H9 (cell line): Measurements from ENCODE around the gene RSAD1. TPM values are rescaled to one million over a fixed set of nuclear protein-coding genes. Genes with fewer than 3 reads are reported as not detected.

Experiments
- DNase-seq: peaks from one replicate; pipeline ENCODE4 v3.0.0-alpha.2; 2017
- H2AFZ ChIP-seq: one replicate; pipeline ENCODE4 v1.6.1; 2013; ENCODE audit warnings: mild to moderate bottlenecking, low read length, control low read depth, moderate library complexity
- H2AK5ac ChIP-seq: 2 replicates; pipeline ENCODE4 v1.6.1; 2013; ENCODE audit warnings: low read length, control low read depth, mixed read lengths; ENCODE audit not compliant: insufficient read length
- H2BK120ac ChIP-seq: one replicate; pipeline ENCODE4 v1.6.1; 2013; ENCODE audit warnings: low read depth, mild to moderate bottlenecking, low read length, control low read depth, inconsistent platforms; ENCODE audit not compliant: poor library complexity, severe bottlenecking
- H2BK12ac ChIP-seq: 2 replicates; pipeline ENCODE4 v1.6.1; 2013; ENCODE audit warnings: low read length, control low read depth, mixed read lengths, low read depth; ENCODE audit not compliant: insufficient read length
- H2BK15ac ChIP-seq: 2 replicates; pipeline ENCODE4 v1.6.1; 2013; ENCODE audit warnings: low read depth, low read length, control low read depth
- H2BK20ac ChIP-seq: one replicate; pipeline ENCODE4 v1.6.1; 2013; ENCODE audit warnings: low read depth, mild to moderate bottlenecking, low read length, control low read depth, inconsistent platforms; ENCODE audit not compliant: poor library complexity, severe bottlenecking
- H2BK5ac ChIP-seq: 2 replicates; pipeline ENCODE4 v1.6.1; 2013; ENCODE audit warnings: low read length, control low read depth, mixed read lengths; ENCODE audit not compliant: insufficient read length
- H3K14ac ChIP-seq: 2 replicates; pipeline ENCODE4 v1.6.1; 2013; ENCODE audit warnings: low read length, control low read depth; ENCODE audit not compliant: insufficient read depth
- H3K18ac ChIP-seq: 2 replicates; pipeline ENCODE4 v1.6.1; 2013; ENCODE audit warnings: low read depth, mild to moderate bottlenecking, mixed read lengths, low read length, control low read depth; ENCODE audit not compliant: insufficient read length
- H3K23ac ChIP-seq: 2 replicates; pipeline ENCODE4 v1.6.1; 2013; ENCODE audit warnings: low read length, control low read depth, mixed read lengths, low read depth; ENCODE audit not compliant: insufficient read length
- H3K23me2 ChIP-seq: 2 replicates; pipeline ENCODE4 v1.6.1; 2013; ENCODE audit warnings: low read depth, mild to moderate bottlenecking, mixed read lengths, low read length, control low read depth; ENCODE audit not compliant: insufficient read length, poor library complexity, severe bottlenecking
- H3K27ac ChIP-seq: 2 replicates; pipeline ENCODE4 v1.5.1; 2013; ENCODE audit warnings: low read length, control low read depth, mixed read lengths, low read depth; ENCODE audit not compliant: insufficient read length
- H3K27me3 ChIP-seq: 2 replicates; pipeline ENCODE4 v1.6.1; 2013; ENCODE audit warnings: low read length, control low read depth, inconsistent platforms; ENCODE audit not compliant: insufficient read depth
- H3K4ac ChIP-seq: 2 replicates; pipeline ENCODE4 v1.6.1; 2013; ENCODE audit warnings: low read depth, mild to moderate bottlenecking, control low read depth, inconsistent platforms, low read length, moderate library complexity
- H3K4me1 ChIP-seq: 2 replicates; pipeline ENCODE4 v1.6.1; 2013; ENCODE audit warnings: low read length, control low read depth, inconsistent platforms; ENCODE audit not compliant: insufficient read depth
- H3K4me2 ChIP-seq: 2 replicates; pipeline ENCODE4 v1.6.1; 2013; ENCODE audit warnings: low read length, control low read depth, mixed read lengths; ENCODE audit not compliant: insufficient read length, insufficient read depth
- H3K56ac ChIP-seq: 2 replicates; pipeline ENCODE4 v1.6.1; 2013; ENCODE audit warnings: low read depth, mild to moderate bottlenecking, mixed read lengths, low read length, control low read depth; ENCODE audit not compliant: insufficient read length
- H3K79me1 ChIP-seq: 2 replicates; pipeline ENCODE4 v1.6.1; 2013; ENCODE audit warnings: low read depth, mild to moderate bottlenecking, moderate library complexity, low read length, control low read depth, inconsistent platforms; ENCODE audit not compliant: insufficient read depth, poor library complexity, severe bottlenecking
- H3K79me2 ChIP-seq: 2 replicates; pipeline ENCODE4 v1.6.1; 2013; ENCODE audit warnings: low read length, control low read depth, inconsistent platforms; ENCODE audit not compliant: insufficient read depth
- H3K9ac ChIP-seq: 2 replicates; pipeline ENCODE4 v1.6.1; 2013; ENCODE audit warnings: low read length, control low read depth, mixed read lengths; ENCODE audit not compliant: insufficient read length; ENCODE audit errors: extremely low read depth
- H3K9me3 ChIP-seq: one replicate; pipeline ENCODE4 v1.6.1; 2013; ENCODE audit warnings: low read depth, low read length, inconsistent platforms; ENCODE audit not compliant: control insufficient read depth
- H3T11ph ChIP-seq: one replicate; pipeline ENCODE4 v1.6.1; 2013; ENCODE audit warnings: mild to moderate bottlenecking, low read length, control low read depth, inconsistent platforms
- H4K20me1 ChIP-seq: one replicate; pipeline ENCODE4 v1.6.1; 2013; ENCODE audit not compliant: control insufficient read depth, insufficient read length, insufficient read depth
- H4K5ac ChIP-seq: 2 replicates; pipeline ENCODE4 v1.6.1; 2013; ENCODE audit warnings: low read depth, mild to moderate bottlenecking, mixed read lengths, low read length, control low read depth; ENCODE audit not compliant: insufficient read length
- H4K8ac ChIP-seq: replicated peaks from 2 replicates; pipeline ENCODE4 v1.6.1; 2013; ENCODE audit warnings: low read length, control low read depth, mixed read lengths, low read depth; ENCODE audit not compliant: insufficient read length
- H4K91ac ChIP-seq: 2 replicates; pipeline ENCODE4 v1.6.1; 2013; ENCODE audit warnings: low read depth, mild to moderate bottlenecking, moderate library complexity, mixed read lengths, low read length, control low read depth; ENCODE audit not compliant: insufficient read length
- H3K27ac Mint-ChIP-seq, 3 experiments: 2 replicates in 2 of 3; 3 replicates in 1 of 3; pipeline ENCODE4 v1.8.0; 2020 to 2021; ENCODE audit warnings: mixed read lengths in 3 of 3, mild to moderate bottlenecking in 1 of 3, moderate library complexity in 1 of 3
- H3K27me3 Mint-ChIP-seq: 2 replicates; pipeline ENCODE4 v1.8.0; 2021; ENCODE audit warnings: low read depth, mild to moderate bottlenecking, moderate library complexity, mixed read lengths
- H3K36me3 Mint-ChIP-seq, 3 experiments: 2 replicates in 2 of 3; 3 replicates in 1 of 3; pipeline ENCODE4 v1.8.0; 2020 to 2021; ENCODE audit warnings: low read depth in 3 of 3, mixed read lengths in 3 of 3; ENCODE audit not compliant: insufficient read depth in 1 of 3
- H3K4me1 Mint-ChIP-seq, 2 experiments: 2 replicates each; pipeline ENCODE4 v1.8.0; 2020; ENCODE audit warnings: mixed read lengths in 2 of 2
- H3K4me3 Mint-ChIP-seq, 2 experiments: 2 replicates in 1 of 2; 3 replicates in 1 of 2; pipeline ENCODE4 v1.8.0; 2020 to 2021; ENCODE audit warnings: mild to moderate bottlenecking in 2 of 2, mixed read lengths in 2 of 2, moderate library complexity in 1 of 2
- H3K9me3 Mint-ChIP-seq, 2 experiments: 2 replicates in 1 of 2; 3 replicates in 1 of 2; pipeline ENCODE4 v1.8.0; 2020; ENCODE audit warnings: mild to moderate bottlenecking in 2 of 2, mixed read lengths in 2 of 2, moderate library complexity in 1 of 2
- CTCF ChIP-seq: fragments of 200-600 bp; sonication (generic); conservative IDR thresholded peaks from 3 replicates; pipeline ENCODE4 v1.8.0; 2021; ENCODE audit warnings: antibody characterized with exemption, mild to moderate bottlenecking
- WGBS: extraction: QIAGEN DNeasy Blood & Tissue Kit; methylation state at CpG from one replicate; pipeline ENCODE4 v1.1.7; 2013; ENCODE audit warnings: missing lambda C conversion rate, low lambda C conversion rate, mixed read lengths; ENCODE audit not compliant: insufficient read length; ENCODE audit errors: extremely low coverage; 5-methylcytosine and 5-hydroxymethylcytosine counted together
- total RNA-seq: library from RNA; stranded (reverse); gene quantifications from 2 replicates; pipeline ENCODE4 v1.2.1, GENCODE V29; 2021

Gene RSAD1
- total RNA-seq, 1 experiment from 2014 or later, result 27.9 TPM

- Mint-ChIP-seq H3K4me3 (no peak overlapping the region), H3K4me1 (peaks cover 11 to 12% of the 10 kb centered on the region in 2 experiments), H3K36me3 (no peaks in the 10 kb centered on the region), H3K9me3 (no peaks in the 10 kb centered on the region), H3K27ac (no peak overlapping the region; a peak in 1 of 7 replicates), H3K27me3 (no peaks in the 10 kb centered on the region)
- no peaks in the 10 kb centered on the region for H3K23me2 ChIP-seq
- no peak overlapping the region for H2BK12ac ChIP-seq
- H2AFZ ChIP-seq, result no peak overlapping the region
- H3K27me3 ChIP-seq, result no peaks in the 10 kb centered on the region
- H2BK120ac ChIP-seq, result no peak overlapping the region
- no peak overlapping the region for H3T11ph ChIP-seq
- no peak overlapping the region for H3K56ac ChIP-seq
- H2AK5ac ChIP-seq, result no peak overlapping the region
- no peaks in the 10 kb centered on the region for H3K79me2 ChIP-seq
- no peak overlapping the region for H2BK5ac ChIP-seq
- H3K4me2 ChIP-seq, result no peak overlapping the region
- H3K14ac ChIP-seq, result no peak overlapping the region
- no peak for DNase-seq
- H3K4me1 ChIP-seq, result no peaks in the 10 kb centered on the region
- no peak overlapping the region for H3K27ac ChIP-seq
- H4K8ac ChIP-seq, result no peak overlapping the region
- no peak overlapping the region for H3K23ac ChIP-seq
- WGBS, result no CpG with 5 or more reads among the region's 3 CpGs
- no peaks in the 10 kb centered on the region for H3K9me3 ChIP-seq
- no peak overlapping the region for H3K4ac ChIP-seq
- H4K5ac ChIP-seq, result no peak overlapping the region
- H3K9ac ChIP-seq, result no peak overlapping the region
- H3K18ac ChIP-seq, result no peak overlapping the region
- no peaks in the 10 kb centered on the region for H4K20me1 ChIP-seq
- H3K79me1 ChIP-seq, result no peaks in the 10 kb centered on the region
- no peak overlapping the region for H2BK20ac ChIP-seq
- no peak overlapping the region for H2BK15ac ChIP-seq
- H4K91ac ChIP-seq, result no peak overlapping the region
- no peak for TF ChIP-seq CTCF
Measured at GRCh38 chr17:50443505-50443974, 35.1 kb upstream of the RSAD1 start.
